SK-N-MC (cell line): ENCODE measurements around the gene ADAM15.

ENCODE experiments used
- EZH2 ChIP-seq: fragments of 200-600 bp; sonication (generic); IDR thresholded peaks from one replicate; pipeline ENCODE4 v1.6.1; 2017; ENCODE audit warnings: antibody characterized with exemption
- POLR2AphosphoS5 ChIP-seq: IDR thresholded peaks from 2 replicates; pipeline ENCODE4 v1.6.1; 2012; ENCODE audit warnings: mild to moderate bottlenecking, low read depth, low read length, borderline replicate concordance

GRCh38 chr1:155043793-155044192 lies 7.3 kb upstream of the ADAM15 start:
- TF ChIP-seq EZH2 = no peak
- no peak for TF ChIP-seq POLR2AphosphoS5
